ENCODE results near the gene RGS4. TPM values are rescaled to one million over a fixed set of nuclear protein-coding genes. Genes with fewer than 3 reads are reported as not detected.
"Not testable (repeated sequence)": the region's sequence is repeated elsewhere in the genome, so short reads cannot be mapped to it uniquely, and the experiment has no call there.

RGS4 gene
- total RNA-seq, 1 donor from 2014 or later: 72.0 TPM

DNA sequence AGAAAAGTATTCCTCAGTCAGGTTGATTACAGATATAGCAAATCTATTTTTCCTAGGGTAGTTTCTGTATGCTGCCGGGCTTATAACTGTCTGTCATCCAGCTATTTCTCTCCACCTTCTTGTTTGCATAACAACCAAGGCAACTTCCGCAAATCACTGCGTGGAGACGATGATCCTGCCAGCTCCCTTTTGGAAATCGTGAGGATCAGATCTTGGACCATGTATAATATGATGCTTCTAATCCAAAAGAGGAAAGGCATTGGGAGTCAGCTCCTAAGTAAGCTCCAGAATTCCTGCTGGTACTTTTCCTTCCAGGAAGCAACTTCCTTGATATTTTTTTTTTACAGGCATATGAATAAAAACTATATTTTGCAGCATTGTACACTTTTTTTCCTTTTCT, 445 bp upstream of the RGS4 start:
- DNase-seq (ENCODE audit: low spot score): peak; percentile 66

DNA sequence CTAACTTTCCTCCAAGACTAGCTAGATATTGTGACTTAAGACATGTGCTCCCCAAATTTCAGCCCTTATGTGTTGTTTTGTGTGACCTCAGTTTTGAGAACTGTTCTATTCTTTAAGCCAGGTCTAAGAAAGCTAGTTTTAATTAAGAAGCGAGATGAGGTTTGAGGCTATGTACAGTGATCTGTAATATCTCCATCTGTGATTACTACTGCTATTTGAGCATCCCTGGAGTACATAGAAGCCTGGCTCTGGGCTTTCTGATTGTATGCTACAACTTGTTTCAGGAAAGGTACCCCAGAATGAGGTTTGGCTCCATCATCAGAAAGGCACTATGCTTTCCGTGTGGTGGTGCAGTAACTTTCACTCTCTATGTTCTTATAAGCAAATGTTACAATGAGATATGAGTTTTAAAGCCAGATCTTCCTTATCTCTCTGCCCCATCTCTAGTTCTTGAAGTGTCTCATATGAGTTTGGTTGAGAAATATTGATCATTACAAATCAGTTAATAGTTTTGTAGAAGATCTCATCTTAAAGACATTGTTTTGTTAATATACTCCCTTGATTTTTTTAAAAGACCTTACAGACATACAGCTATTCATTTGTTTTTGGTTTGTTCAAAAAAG, 605 bp downstream of the RGS4 start:
- no peak for DNase-seq (ENCODE audit: low spot score)

DNA sequence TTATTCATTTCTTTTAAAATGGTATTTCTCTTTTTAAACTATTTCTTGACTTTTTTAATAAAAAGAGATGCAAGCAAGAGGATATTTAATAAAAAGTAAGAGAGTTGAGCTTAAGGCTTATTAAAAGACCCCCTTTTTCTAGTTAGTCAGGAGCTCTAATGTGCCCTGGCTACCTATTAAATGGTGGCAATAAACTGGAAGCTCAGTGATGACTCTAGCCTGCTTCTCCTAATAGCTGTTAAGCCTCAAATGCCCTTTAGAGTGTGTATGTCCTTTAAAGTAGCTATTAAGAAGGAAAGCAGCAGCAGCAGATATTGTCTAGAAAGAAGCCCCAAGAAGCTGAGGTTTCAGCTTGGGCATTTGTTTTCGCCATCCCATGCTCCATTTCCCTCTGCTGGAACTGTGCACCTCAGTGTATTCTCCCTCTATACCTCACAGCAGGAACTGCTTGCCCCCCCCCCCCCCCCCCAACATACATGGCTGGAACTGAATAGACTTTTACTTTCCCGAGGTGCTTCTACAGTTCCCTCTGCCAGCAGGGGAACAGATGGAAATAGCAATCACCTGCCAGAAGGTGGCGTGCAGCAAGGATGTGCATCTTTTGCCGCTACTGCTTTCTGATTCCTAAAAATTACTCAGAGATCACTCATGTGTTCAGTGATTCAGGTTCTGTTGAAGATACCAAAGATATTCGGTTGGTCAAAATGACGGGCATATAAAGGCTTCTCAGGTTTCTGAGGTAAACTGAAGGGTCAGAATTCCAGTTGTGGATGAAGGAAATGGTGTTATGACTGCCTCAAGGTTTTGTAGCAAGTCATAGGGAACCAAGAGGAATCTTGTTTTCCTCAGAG, 2.5 kb downstream of the RGS4 start:
- peak; percentile 81 for DNase-seq (ENCODE audit: low spot score)

DNA sequence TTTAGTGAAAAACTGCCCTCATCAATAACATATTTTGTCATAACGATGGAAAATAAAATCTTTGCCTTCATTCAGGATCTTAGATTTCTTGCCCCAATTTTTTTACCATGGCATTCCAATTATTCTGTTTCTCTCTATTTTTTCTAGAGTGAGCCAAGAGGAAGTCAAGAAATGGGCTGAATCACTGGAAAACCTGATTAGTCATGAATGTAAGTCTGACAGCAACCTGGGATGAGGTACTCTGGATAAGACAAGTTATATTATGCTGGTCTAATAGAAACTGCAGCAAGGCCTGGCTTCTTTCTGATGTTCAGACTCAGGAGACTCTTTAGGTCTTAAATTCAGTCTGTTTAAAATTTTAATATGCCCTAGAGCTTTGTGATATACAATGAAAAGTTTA, 3.5 kb downstream of the RGS4 start:
- no peak for DNase-seq (ENCODE audit: low spot score)

DNA sequence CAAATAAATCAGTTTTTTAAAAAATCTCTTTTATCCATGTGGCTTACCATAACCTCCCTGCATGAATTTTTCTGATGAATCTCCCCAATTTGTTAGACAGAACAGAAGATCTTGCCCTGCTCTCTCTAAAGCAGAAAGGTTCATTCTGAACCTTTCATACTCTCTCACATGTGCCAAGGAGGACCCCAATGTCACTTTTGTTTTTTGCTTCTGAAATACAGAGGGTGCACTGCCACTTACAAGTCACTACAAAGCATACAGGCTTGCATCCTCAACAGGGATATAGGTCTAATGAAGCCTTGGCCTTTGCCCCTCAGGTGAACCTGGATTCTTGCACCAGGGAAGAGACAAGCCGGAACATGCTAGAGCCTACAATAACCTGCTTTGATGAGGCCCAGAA, 4.8 kb downstream of the RGS4 start:
- no peak for DNase-seq (ENCODE audit: low spot score)

DNA sequence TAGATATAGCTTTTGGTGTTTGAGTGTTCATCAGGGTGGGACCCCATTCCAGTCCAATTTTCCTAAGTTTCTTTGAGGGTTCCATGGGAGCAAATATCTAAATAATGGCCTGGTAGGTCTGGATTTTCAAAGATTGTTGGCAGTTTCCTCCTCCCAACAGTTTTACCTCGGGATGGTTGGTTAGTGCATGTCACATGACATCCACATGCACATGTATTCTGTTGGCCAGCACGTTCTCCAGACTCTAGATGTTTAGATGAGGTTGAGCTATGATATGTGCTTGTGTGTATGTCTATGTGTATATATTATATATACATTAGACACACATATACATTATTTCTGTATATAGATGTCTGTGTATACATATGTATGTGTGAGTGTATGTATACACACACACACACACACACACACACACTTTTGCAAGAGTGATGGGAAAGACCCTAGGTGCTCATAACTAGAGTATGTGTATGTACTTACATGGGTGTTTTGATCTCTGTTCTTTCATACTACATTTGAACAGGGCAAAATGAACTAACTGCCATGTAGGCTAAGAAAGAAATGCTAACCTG, 5.6 kb downstream of the RGS4 start:
- DNase-seq (ENCODE audit: low spot score): no peak

DNA sequence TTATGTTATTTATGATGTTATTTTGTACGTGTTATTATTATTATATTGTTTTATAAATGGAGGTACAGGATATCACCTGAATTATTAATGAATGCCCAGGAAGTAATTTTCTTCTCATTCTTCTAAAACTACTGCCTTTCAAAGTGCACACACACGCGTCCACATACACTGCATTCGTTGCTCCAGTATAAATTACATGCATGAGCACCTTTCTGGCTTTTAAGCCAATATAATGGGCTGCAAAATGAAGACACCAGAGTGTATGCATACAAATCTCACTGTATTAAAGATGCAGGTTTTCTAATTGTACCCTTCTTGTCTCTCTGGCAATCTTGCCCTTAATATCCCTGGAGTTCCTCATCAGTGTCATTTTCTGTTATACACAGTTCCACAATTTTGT, 6.9 kb downstream of the RGS4 start:
- DNase-seq (ENCODE audit: low spot score): no peak

DNA sequence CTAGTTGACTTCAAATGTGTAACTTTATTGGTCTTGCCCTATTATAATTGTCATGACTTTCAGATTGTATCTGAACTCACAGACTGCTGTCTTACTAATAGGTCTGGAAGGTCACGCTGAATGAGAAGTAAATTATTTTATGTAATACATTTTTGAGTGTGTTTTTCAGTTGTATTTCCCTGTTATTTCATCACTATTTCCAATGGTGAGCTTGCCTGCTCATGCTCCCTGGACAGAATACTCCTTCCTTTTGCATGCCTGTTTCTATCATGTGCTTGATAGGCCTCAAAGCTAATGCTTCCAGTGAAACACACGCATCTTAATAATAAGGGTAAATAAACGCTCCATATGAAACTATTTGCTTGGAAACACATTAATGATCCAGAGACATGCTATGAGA, 7.3 kb downstream of the RGS4 start:
- no peak for DNase-seq (ENCODE audit: low spot score)

DNA sequence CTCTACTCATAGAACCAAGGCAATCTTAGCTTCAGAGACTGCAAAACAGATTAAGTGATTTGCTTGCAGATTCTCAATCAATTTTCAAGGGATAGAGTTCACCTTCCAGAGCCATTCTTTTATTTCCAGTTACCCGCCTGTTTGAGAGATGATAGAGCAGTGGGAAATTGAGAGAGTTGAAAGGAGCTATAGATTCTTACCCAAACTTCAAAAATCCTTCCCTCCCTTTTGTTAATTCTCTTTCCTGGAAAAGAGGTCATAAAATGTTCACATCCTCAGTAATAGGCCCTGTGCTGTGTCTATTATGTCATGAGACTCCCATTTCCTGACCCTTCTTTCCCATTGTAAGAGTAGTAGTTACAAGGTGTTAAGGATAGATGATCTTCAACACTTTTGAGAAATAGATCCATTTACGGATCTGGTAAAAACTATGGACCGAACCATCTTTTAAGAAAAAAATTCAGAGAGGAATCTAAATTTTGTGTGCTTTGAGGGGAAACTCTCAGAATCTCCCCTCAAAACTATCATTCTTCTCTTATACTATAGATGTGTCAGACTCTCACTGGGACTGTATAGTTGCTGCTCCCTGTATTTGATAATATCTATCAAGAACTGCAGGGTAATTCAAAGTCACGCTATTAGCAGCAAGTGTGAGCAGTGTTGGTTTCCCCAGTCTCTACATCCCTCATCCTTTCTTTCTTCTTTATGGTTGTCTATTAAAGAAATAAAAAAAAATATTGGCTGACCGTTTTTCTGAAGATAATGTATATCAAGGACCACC, 8.0 kb downstream of the RGS4 start:
- peak; percentile 23 for DNase-seq (ENCODE audit: low spot score)

DNA sequence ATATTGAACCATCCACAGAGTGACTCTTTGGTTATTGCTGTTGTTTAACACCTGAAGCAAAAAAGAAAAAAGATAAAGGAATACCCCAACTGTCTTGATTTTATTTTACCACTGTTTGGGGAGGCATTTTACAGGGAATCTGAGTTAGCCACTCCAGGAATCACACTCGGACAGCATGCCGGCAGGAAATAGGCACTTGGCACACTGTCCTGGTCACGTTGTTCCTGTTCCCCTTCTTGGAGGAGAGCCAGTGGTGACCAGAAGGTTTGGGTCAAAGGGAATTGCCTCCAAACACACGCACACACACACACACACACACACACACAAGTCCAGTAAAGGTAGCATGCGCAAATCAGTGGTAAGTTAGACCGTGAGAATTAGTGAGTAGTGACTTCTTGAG, 13.8 kb downstream of the RGS4 start:
- no peak for DNase-seq (ENCODE audit: low spot score)

DNA sequence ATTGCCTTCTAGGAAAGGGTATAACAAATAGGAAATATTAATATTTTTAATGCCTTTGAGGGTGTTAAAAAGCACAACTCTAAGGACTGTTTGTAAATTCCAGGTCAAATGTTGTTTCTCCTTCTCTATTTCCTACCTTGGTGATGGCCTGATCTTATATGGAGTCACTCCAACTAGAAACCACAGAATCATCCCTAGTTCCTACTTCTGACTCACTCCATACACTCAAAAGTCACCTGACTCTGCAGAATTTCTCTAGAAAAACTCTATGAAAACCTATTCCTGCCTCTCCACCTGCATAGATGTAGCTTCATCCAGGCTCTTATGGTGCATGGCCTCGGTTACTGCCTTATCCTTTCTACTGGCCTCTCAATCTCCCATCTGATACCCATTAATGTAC, 14.5 kb downstream of the RGS4 start:
- no peak for DNase-seq (ENCODE audit: low spot score)

DNA sequence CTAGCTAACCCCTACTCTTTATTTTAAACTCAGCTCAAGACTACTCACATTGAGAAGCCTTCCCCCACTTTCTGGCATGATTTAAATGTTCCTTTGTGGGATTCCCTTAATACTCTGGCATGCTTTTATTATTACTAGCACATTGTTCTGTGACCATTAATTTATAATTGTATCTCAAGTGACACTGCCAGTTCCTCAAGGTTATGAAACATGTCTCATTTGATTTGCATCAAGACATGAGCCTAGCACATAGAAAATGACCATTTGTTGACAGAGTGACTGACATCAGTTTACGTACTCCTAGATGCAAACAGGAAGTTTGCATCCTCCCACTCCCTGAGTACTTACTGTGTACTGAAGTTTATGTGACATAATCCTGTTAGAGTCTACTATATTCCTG, 15.2 kb downstream of the RGS4 start:
- no peak for DNase-seq (ENCODE audit: low spot score)

DNA sequence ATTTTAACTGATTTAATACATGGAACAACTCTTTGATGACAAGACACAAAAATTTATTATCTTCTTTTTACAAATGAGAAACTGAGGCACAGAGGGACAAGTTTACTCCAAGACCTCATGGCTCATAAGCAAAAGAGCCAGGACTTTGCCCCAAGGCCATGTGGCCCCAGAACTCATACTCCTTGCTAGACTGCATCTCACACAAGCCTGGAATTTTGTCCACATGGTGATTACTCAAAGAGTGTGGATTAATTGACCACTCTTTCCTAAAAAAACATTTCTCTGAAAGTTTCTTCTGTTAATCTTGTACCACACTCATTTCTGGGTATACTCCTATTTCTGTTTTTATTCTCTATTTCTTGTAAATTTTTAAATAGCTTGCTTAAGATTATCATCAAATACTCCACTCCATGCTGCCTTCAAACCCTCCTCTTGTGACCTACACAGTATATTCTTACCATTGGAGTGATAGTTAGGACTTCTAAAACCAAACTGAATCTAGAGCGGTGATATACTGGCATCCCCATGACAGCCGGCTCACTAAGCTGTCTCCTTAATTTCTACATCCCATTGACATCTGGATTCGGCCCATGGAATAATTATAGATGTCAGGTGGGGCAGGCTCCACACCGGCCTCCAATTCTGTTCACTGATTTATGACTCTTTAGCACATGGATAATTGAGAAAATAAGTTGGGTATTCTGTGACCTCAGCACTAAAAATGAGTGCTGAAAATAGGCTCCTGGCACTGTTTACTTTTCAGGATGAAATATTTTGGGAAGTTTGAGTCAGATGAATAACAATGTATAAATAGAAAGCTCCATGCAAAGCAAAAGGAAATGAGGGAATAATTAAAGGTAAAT, 16.1 kb downstream of the RGS4 start:
- no peak for DNase-seq (ENCODE audit: low spot score)

DNA sequence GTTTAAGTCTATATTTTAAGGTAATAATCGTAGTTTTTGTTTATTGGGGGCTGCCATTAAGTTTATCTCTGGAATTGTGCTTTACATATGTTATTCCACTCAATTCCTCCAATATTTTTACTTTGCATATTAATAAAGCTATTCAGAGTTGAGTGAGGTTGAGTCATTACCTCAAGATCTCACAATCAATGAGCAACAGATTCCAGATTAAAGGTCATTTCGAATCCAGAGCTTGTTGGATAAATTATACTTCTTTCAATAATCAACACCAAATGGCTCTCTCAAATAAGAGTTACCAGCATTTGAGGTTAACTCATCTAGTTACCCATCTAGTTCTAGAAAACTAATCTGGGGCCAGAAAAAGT, 16.7 kb downstream of the RGS4 start:
- DNase-seq (ENCODE audit: low spot score): no peak

DNA sequence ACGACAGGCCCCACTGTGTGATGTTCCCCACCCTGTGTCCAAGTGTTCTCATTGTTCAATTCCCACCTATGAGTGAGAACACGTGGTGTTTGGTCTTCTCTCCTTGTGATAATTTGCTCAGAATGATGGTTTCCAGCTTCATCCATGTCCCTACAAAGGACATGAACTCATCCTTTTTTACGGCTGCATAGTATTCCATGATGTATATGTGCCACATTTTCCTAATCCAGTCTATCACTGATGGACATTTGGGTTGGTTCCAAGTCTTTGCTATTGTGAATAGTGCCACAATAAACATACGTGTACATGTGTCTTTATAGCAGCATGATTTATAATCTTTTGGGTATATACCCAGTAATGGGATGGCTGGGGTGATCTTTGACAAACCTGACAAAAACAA, 20.0 kb downstream of the RGS4 start:
- DNase-seq (ENCODE audit: low spot score): not testable (repeated sequence)

DNA sequence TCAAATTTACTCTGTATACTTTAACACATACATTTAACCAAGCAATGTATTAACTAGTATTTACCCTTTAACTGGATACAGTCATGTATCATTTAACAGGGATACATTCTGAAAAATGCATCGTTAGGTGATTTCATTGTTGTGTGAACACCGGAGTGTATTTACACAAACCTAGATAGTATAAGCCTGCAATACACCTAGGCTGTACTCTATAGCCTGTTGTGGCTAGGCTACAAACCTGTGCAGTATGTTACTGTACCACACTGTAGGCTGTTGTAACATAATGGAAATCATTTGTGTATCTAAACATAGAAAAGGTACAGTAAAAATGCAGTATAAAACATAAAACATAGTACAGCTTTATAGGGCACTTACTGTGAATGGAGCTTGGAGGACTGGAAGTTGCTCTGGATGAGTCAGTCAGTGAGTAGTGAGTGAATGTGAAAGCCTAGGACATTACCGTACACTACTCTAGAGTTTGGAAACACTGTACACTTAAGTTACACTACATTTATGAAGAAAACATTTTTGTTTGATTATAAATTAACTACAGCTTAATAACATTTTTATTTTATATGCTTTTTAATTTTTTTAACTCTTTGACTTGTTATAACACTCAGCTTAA, 21.3 kb downstream of the RGS4 start:
- peak; percentile 18 for DNase-seq (ENCODE audit: low spot score)

DNA sequence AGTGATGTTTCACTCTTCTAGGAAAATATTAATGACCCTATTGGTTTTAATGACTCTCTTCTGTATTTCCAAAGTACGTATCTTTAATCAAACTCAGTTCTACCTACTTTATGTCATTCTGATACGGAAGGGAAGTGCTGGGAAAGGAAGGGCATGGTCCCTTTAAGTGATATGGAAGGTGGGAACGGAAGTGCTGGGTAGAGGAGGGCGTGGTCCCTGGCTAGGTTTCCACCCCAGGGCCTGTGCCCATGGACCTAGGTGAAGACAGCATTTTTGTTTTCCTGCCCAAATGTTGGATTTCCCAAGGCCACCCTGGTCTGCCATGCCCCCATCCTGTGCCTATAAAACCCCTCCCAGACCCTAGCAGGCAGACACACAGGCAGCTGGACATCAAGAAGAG, 24.0 kb downstream of the RGS4 start:
- DNase-seq (ENCODE audit: low spot score): no peak

DNA sequence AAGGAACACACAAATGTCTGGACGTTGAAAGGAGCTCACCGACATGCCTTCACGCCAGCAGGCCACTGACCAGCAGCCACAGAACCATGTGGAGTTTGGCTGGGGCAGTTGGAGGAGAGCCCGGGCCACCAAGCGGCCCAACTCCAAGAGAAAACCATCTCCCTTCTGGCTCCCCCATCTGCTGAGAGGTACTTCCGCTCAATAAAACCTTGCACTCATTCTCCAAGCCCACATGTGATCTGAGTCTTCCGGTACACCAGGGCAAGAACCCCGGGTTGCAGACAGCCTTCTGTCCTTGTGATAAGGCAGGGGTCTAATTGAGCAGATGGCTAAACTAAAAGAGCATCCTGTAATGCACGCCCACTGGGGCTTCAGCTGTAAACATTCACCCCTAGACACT, 24.4 kb downstream of the RGS4 start:
- DNase-seq (ENCODE audit: low spot score): no peak

DNA sequence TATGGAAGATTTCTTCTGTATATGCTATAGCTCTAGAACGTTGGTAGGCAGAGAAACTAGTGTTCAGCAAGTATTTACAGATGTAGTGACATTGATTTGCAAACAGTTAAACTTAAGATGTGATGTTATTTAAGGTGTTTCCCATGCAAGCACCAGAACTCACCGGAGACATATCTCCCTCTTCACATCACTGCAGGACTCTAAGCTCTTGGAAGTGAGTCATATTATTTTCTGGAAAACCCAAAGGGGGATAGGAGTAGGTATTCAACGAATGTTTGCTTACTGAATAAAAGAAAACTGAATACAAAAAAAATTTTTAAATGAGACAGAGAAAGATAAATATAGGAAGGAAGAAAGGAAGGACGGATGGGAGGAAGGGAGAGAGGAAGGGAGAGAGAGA, 25.0 kb downstream of the RGS4 start:
- DNase-seq (ENCODE audit: low spot score): no peak

DNA sequence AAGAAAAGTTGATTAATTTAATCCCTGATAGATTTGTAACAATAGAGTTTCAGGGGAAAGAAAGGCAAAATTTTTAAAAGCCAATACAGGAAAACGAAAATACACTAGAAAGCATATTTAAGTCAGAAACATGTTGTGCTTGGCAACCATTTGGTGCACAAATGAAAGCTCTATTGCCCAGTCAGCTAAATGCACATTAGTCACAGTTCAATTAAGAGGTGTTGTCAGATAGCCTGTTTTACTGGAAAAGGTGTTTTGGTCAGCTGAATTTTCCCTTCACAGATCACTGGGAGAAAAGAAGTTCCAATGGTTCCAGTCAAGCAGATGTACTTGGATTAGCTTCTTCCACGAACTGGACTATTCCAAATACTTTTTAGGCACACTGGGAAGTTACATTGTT, 25.4 kb downstream of the RGS4 start:
- DNase-seq (ENCODE audit: low spot score): no peak

DNA sequence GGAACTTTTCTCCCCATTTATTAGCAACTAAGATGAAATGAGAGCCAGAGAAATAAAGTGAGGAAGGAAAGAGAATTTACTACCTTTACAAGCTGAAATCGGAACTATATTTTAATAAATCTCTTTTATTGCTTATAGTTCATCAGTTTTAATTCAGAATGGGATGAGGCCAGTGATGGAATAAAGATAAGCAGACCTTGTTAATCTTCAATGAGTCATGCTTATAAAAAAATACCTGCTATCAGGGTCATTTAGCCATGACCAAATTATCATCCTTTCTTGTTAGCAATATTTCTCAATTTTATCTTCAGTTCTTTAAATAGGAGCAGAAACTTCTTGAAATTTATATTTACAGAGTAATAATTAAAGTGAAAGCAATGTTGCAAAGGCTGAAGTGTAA, 26.1 kb downstream of the RGS4 start:
- DNase-seq (ENCODE audit: low spot score): no peak

Measured in umbilical cord (tissue), 2 donors.